GM21390 (cell line): ENCODE measurements around the gene PTPRT.

ENCODE experiments used
- ATAC-seq: cut with Tn5 transposase; IDR thresholded peaks from one replicate; pipeline ENCODE4 v1.9.1; 2021; ENCODE audit not compliant: unreplicated experiment

Gene PTPRT

GRCh38 chr20:42158272-42158671, 1031.4 kb downstream of the PTPRT start:
- no peak for ATAC-seq

GRCh38 chr20:42155586-42155985, 1034.1 kb downstream of the PTPRT start:
- no peak for ATAC-seq

GRCh38 chr20:42152575-42152974, 1037.1 kb downstream of the PTPRT start:
- no peak for ATAC-seq

- no peak for ATAC-seq
These were observed 1039.5 kb downstream of the PTPRT start for GRCh38 chr20:42150230-42150629.

- ATAC-seq: no peak
These were observed 1051.0 kb downstream of the PTPRT start for GRCh38 chr20:42138729-42139128.

- ATAC-seq: no peak
These were observed 1055.2 kb downstream of the PTPRT start for GRCh38 chr20:42134265-42135098.

GRCh38 chr20:42130810-42131596, 1058.7 kb downstream of the PTPRT start:
- no peak for ATAC-seq

GRCh38 chr20:42125426-42125825, 1064.3 kb downstream of the PTPRT start:
- ATAC-seq: no peak

- ATAC-seq: no peak
These were observed 1065.7 kb downstream of the PTPRT start for GRCh38 chr20:42123981-42124473.

GRCh38 chr20:42118409-42119125, 1071.1 kb downstream of the PTPRT start:
- no peak for ATAC-seq

GRCh38 chr20:42118001-42118400, 1071.7 kb downstream of the PTPRT start:
- ATAC-seq: no peak

GRCh38 chr20:42113236-42113635, 1076.5 kb downstream of the PTPRT start:
- ATAC-seq: no peak

- no peak for ATAC-seq
These were observed 1077.5 kb downstream of the PTPRT start for GRCh38 chr20:42112161-42112560.

GRCh38 chr20:42111349-42111748, 1078.4 kb downstream of the PTPRT start:
- no peak for ATAC-seq

- ATAC-seq: no peak
These were observed 1079.4 kb downstream of the PTPRT start for GRCh38 chr20:42110301-42110700.

GRCh38 chr20:42102000-42102399, 1087.7 kb downstream of the PTPRT start:
- no peak for ATAC-seq

GRCh38 chr20:42100137-42100704, 1089.5 kb downstream of the PTPRT start:
- ATAC-seq: no peak

- ATAC-seq: no peak
These were observed 1090.6 kb downstream of the PTPRT start for GRCh38 chr20:42099101-42099500.

- ATAC-seq: no peak
These were observed 1091.3 kb downstream of the PTPRT start for GRCh38 chr20:42098418-42098817.

GRCh38 chr20:42097741-42098140, 1092.0 kb downstream of the PTPRT start:
- ATAC-seq: no peak

GRCh38 chr20:42095221-42095620, 1094.5 kb downstream of the PTPRT start:
- no peak for ATAC-seq
